Caco-2 (cell line): ENCODE measurements around the gene ASB1. TPM values are rescaled to one million over a fixed set of nuclear protein-coding genes. Genes with fewer than 3 reads are reported as not detected.

Experiments
- BruUV-seq: library from RNA; stranded (reverse); fragments of 400-500 nt; replicated peaks from 2 replicates; lab custom pipeline; 2021; lab: Mats Ljungman, UMichigan
- CTCF ChIA-PET: fragments of 300-600 bp; sonication (Branson Sonifier 250); formaldehyde crosslinking; loops from one replicate; lab custom pipeline; 2022; ENCODE audit warnings: antibody characterized with exemption; lab: Charles Lee
- POLR2A ChIA-PET: fragments of 300-600 bp; sonication (Branson Sonifier 250); formaldehyde crosslinking; loops from one replicate; lab custom pipeline; 2022; ENCODE audit warnings: antibody characterized with exemption; lab: Charles Lee
- DNase-seq, 2 experiments: peaks; one replicate each; pipeline versions ENCODE4 v3.0.0 to v3.0.0-alpha.2; 2020 to 2022
- H3K27me3 ChIP-seq: replicated peaks from 2 replicates; pipeline ENCODE4 v1.6.0; 2011; ENCODE audit warnings: low read length; ENCODE audit not compliant: control insufficient read depth, insufficient read depth
- H3K36me3 ChIP-seq: 2 replicates; pipeline ENCODE4 v1.5.1; 2011; ENCODE audit warnings: low read length; ENCODE audit not compliant: control insufficient read depth, insufficient read depth
- H3K4me1 ChIP-seq: fragments of 250-450 bp; sonication (Bioruptor Pico); 2 replicates; pipeline ENCODE4 v1.5.1; 2020; ENCODE audit warnings: mild to moderate bottlenecking
- H3K4me3 ChIP-seq: 2 replicates; pipeline ENCODE4 v1.5.1; 2011; ENCODE audit warnings: low read depth, mild to moderate bottlenecking, control low read depth, low read length
- H3K9me3 ChIP-seq: fragments of 250-450 bp; sonication (Bioruptor Pico); 2 replicates; pipeline ENCODE4 v1.5.1; 2020; ENCODE audit warnings: mild to moderate bottlenecking, moderate library complexity
- H3K27ac Mint-ChIP-seq: one replicate; pipeline ENCODE4 v1.8.0; 2022; ENCODE audit warnings: mixed read lengths; ENCODE audit not compliant: unreplicated experiment
- H3K27me3 Mint-ChIP-seq: one replicate; pipeline ENCODE4 v1.8.0; 2022; ENCODE audit warnings: mixed read lengths; ENCODE audit not compliant: insufficient read depth, unreplicated experiment
- H3K36me3 Mint-ChIP-seq: one replicate; pipeline ENCODE4 v1.8.0; 2022; ENCODE audit warnings: mild to moderate bottlenecking, mixed read lengths; ENCODE audit not compliant: insufficient read depth, unreplicated experiment
- H3K4me1 Mint-ChIP-seq: one replicate; pipeline ENCODE4 v1.8.0; 2022; ENCODE audit warnings: low read depth, mixed read lengths; ENCODE audit not compliant: unreplicated experiment
- H3K4me3 Mint-ChIP-seq: one replicate; pipeline ENCODE4 v1.8.0; 2022; ENCODE audit warnings: mild to moderate bottlenecking, moderate library complexity, mixed read lengths; ENCODE audit not compliant: unreplicated experiment
- H3K9me3 Mint-ChIP-seq: one replicate; pipeline ENCODE4 v1.8.0; 2022; ENCODE audit warnings: mixed read lengths; ENCODE audit not compliant: unreplicated experiment
- intact Hi-C: fragments of 100-400 bp; cut with micrococcal nuclease; formaldehyde crosslinking; loops from one replicate; pipeline ENCODE4 v1.10.0; 2022; ENCODE audit not compliant: unreplicated experiment
- total RNA-seq: library from RNA; stranded (reverse); gene quantifications from 2 replicates; pipeline ENCODE4 v1.2.3, GENCODE V29; 2022
- TF ChIP-seq, protein P1 (sequence below), 2 experiments: fragments of 200-600 bp in 1 of 2; IDR thresholded peaks; 1 replicate in 1 of 2; 2 replicates in 1 of 2; pipeline versions ENCODE4 v1.5.1 to v1.8.0; 2011 to 2022; ENCODE audit warnings: antibody characterized with exemption in 1 of 2, control low read depth in 1 of 2, inconsistent platforms in 1 of 2, low read depth in 1 of 2, low read length in 1 of 2, mild to moderate bottlenecking in 1 of 2, moderate library complexity in 1 of 2; ENCODE audit not compliant: insufficient read depth in 1 of 2, severe bottlenecking in 1 of 2, unreplicated experiment in 1 of 2

The ASB1 gene
- total RNA-seq, 1 experiment from 2014 or later, result 16.9 TPM

DNA sequence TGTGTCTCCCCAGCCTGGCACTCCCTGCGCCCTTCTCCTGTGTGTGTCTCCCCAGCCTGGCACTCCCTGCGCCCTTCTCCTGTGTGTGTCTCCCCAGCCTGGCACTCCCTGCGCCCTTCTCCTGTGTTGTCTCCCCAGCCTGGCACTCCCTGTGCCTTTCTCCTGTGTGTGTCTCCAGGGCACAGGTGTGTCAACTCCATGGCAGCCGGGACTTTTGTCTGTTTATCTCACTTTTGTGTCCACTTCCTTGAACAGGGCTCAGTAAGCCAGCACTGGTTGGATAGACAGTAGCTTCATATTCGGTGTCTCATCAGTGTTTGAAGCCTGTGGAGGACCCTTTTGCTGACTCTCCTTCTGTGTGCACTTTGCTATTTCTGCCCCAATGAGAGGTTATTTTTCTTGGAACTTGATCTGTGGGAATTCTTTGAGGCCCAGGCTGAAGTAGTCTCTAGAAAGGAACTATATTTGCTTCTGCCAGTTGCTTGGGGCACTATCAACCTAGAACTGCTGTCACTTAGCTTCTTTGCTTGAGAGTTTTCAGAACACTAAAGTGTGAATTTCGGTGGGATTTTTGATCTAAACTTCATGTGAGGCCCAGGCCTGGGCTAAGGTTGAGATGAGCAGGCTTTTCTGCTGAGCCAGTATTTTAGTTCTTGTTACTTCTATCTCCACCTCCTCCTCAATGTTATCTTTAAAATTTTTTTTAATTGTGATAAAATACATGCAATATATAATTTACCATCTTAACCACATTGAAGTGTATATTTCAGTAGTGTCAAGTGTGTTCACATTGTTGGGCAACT lies 8.3 kb upstream of the ASB1 start:
- peaks cover 6% of the 10 kb centered on the region for H3K36me3 Mint-ChIP-seq
- H3K9me3 Mint-ChIP-seq, result peaks cover 13% of the 10 kb centered on the region
- H3K36me3 ChIP-seq, result no peaks in the 10 kb centered on the region
- CTCF ChIA-PET, result no interaction called here
- no peaks in the 10 kb centered on the region for H3K4me1 ChIP-seq
- H3K27me3 ChIP-seq, result no peaks in the 10 kb centered on the region
- H3K4me1 Mint-ChIP-seq, result no peaks in the 10 kb centered on the region
- no peak overlapping the region for H3K4me3 ChIP-seq
- no peaks in the 10 kb centered on the region for H3K9me3 ChIP-seq
- intact Hi-C loops, result no loop called here
- TF ChIP-seq, protein P1, sequence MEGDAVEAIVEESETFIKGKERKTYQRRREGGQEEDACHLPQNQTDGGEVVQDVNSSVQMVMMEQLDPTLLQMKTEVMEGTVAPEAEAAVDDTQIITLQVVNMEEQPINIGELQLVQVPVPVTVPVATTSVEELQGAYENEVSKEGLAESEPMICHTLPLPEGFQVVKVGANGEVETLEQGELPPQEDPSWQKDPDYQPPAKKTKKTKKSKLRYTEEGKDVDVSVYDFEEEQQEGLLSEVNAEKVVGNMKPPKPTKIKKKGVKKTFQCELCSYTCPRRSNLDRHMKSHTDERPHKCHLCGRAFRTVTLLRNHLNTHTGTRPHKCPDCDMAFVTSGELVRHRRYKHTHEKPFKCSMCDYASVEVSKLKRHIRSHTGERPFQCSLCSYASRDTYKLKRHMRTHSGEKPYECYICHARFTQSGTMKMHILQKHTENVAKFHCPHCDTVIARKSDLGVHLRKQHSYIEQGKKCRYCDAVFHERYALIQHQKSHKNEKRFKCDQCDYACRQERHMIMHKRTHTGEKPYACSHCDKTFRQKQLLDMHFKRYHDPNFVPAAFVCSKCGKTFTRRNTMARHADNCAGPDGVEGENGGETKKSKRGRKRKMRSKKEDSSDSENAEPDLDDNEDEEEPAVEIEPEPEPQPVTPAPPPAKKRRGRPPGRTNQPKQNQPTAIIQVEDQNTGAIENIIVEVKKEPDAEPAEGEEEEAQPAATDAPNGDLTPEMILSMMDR (IDR thresholded peaks at IDR 0.05; ENCODE audit: insufficient read depth in 1 of 2, low read depth in 1 of 2, low read length in 1 of 2, severe bottlenecking in 1 of 2, unreplicated experiment in 1 of 2), result no peak
- H3K27me3 Mint-ChIP-seq, result no peaks in the 10 kb centered on the region
- DNase-seq, result no peak
- POLR2A ChIA-PET, result no interaction called here
- no peak overlapping the region for H3K4me3 Mint-ChIP-seq
- no peak overlapping the region for H3K27ac Mint-ChIP-seq
- BruUV-seq, result no TSS peak

DNA sequence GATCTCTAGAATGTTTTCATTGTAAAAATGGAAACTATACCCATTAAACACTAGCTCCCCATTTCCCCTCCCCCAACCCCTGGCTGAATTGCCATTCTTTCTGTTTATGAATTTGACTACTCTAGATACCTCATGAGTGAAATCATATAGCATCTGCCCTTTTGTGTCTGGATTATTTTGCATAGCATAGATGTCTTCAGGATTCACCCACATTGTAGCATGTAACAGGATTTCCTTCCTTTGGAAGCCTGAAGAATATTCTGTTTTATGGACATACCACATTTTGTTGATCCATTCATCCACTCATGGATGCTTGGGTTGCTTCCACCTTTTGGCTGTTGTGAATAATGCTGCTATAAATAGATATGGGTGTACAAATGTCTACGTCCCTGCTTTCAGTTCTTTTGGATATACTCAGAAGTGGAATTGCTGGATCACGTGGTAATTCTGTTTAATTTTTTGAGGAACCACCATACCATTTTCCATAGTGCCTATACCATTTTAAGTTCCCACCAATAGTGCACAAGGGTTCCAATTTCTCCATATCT lies 7.7 kb upstream of the ASB1 start:
- Mint-ChIP-seq H3K27me3 (no peaks in the 10 kb centered on the region), H3K36me3 (peaks cover 6% of the 10 kb centered on the region), H3K4me3 (no peak overlapping the region), H3K9me3 (peaks cover 13% of the 10 kb centered on the region), H3K27ac (no peak overlapping the region), H3K4me1 (no peaks in the 10 kb centered on the region)
- DNase-seq, result no peak
- intact Hi-C loops, result no loop called here
- POLR2A ChIA-PET, result no interaction called here
- TF ChIP-seq, protein P1 (IDR thresholded peaks at IDR 0.05; ENCODE audit: insufficient read depth in 1 of 2, low read depth in 1 of 2, low read length in 1 of 2, severe bottlenecking in 1 of 2, unreplicated experiment in 1 of 2), result no peak
- Histone ChIP-seq H3K4me1 (no peaks in the 10 kb centered on the region), H3K36me3 (no peaks in the 10 kb centered on the region), H3K9me3 (no peaks in the 10 kb centered on the region), H3K4me3 (no peak overlapping the region), H3K27me3 (no peaks in the 10 kb centered on the region)
- BruUV-seq, result no TSS peak
- CTCF ChIA-PET, result no interaction called here

DNA sequence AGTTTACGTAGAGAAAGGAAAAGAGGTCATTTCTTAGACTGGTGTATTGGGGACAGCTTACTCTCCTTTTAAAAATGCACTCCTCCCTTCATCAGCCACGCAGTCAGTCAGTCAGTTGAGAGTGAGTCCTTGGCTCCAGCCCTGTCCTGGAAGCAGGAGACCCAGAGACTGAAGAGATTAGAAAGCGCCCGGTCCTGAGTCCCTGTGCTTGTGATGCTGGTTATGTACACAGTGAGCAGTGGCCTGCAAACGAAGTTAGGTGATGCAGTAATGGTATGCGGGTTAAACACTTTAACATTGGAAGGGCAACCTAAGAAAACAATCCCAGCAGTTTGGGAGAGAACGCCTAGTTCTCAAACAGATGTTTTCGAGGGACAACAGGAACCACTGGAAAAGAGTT lies 6.3 kb upstream of the ASB1 start:
- H3K27me3 Mint-ChIP-seq, result no peaks in the 10 kb centered on the region
- ChIA-PET CTCF (no interaction called here), POLR2A (no interaction called here)
- no peak for DNase-seq
- TF ChIP-seq, protein P1 (IDR thresholded peaks at IDR 0.05; ENCODE audit: insufficient read depth in 1 of 2, low read depth in 1 of 2, low read length in 1 of 2, severe bottlenecking in 1 of 2, unreplicated experiment in 1 of 2), result no peak
- no peak overlapping the region for H3K4me3 Mint-ChIP-seq
- H3K9me3 ChIP-seq, result no peaks in the 10 kb centered on the region
- H3K9me3 Mint-ChIP-seq, result peaks cover 13% of the 10 kb centered on the region
- no peaks in the 10 kb centered on the region for H3K4me1 ChIP-seq
- intact Hi-C loops, result no loop called here
- BruUV-seq, result no TSS peak
- H3K27me3 ChIP-seq, result no peaks in the 10 kb centered on the region
- no peaks in the 10 kb centered on the region for H3K4me1 Mint-ChIP-seq
- peaks cover 6% of the 10 kb centered on the region for H3K36me3 Mint-ChIP-seq
- no peak overlapping the region for H3K4me3 ChIP-seq
- no peaks in the 10 kb centered on the region for H3K36me3 ChIP-seq
- no peak overlapping the region for H3K27ac Mint-ChIP-seq
